Activated CD4-positive, CD25-positive, alpha-beta regulatory T cell treated with anti-CD3 and anti-CD28 coated beads, Interleukin-2, amount 50 U/mL, for 72 hours (primary cell): ENCODE data around the gene MEIS2.

ENCODE experiments used
- DNase-seq: peaks from one replicate; pipeline ENCODE4 v3.0.0; 2021

The MEIS2 gene

GRCh38 chr15:36917411-36918267, 182.7 kb downstream of the MEIS2 start:
- DNase-seq: no peak

GRCh38 chr15:36914960-36915808, 185.2 kb downstream of the MEIS2 start:
- DNase-seq: no peak

- DNase-seq: no peak
Observed at GRCh38 chr15:36914466-36914865, 185.9 kb downstream of the MEIS2 start.

- no peak for DNase-seq
Observed at GRCh38 chr15:36912311-36912712, 188.0 kb downstream of the MEIS2 start.

- no peak for DNase-seq
Observed at GRCh38 chr15:36911322-36911944, 188.9 kb downstream of the MEIS2 start.

GRCh38 chr15:36908991-36909390, 191.4 kb downstream of the MEIS2 start:
- no peak for DNase-seq

GRCh38 chr15:36907295-36907694, 193.1 kb downstream of the MEIS2 start:
- no peak for DNase-seq

- no peak for DNase-seq
Observed at GRCh38 chr15:36905908-36906307, 194.4 kb downstream of the MEIS2 start.

- DNase-seq: no peak
Observed at GRCh38 chr15:36904715-36905114, 195.6 kb downstream of the MEIS2 start.

- DNase-seq: no peak
Observed at GRCh38 chr15:36903922-36904556, 196.3 kb downstream of the MEIS2 start.

GRCh38 chr15:36903195-36903594, 197.2 kb downstream of the MEIS2 start:
- DNase-seq: no peak

- no peak for DNase-seq
Observed at GRCh38 chr15:36901012-36901411, 199.3 kb downstream of the MEIS2 start.

GRCh38 chr15:36899696-36900095, 200.7 kb downstream of the MEIS2 start:
- DNase-seq: no peak

- no peak for DNase-seq
Observed at GRCh38 chr15:36898536-36899126, 201.7 kb downstream of the MEIS2 start.

GRCh38 chr15:36897834-36898233, 202.5 kb downstream of the MEIS2 start:
- no peak for DNase-seq

GRCh38 chr15:36896949-36897348, 203.4 kb downstream of the MEIS2 start:
- DNase-seq: no peak

GRCh38 chr15:36894075-36894474, 206.3 kb downstream of the MEIS2 start:
- DNase-seq: no peak

- DNase-seq: no peak
Observed at GRCh38 chr15:36893276-36893675, 207.1 kb downstream of the MEIS2 start.

- DNase-seq: no peak
Observed at GRCh38 chr15:36888011-36888992, 212.0 kb downstream of the MEIS2 start.

GRCh38 chr15:36887214-36887961, 213.0 kb downstream of the MEIS2 start:
- no peak for DNase-seq

- no peak for DNase-seq
Observed at GRCh38 chr15:36886701-36887100, 213.6 kb downstream of the MEIS2 start.
